Peyer's patch (tissue), 4 donors: Measurements from ENCODE around the gene GPR158. TPM values are rescaled to one million over a fixed set of nuclear protein-coding genes. Genes with fewer than 3 reads are reported as not detected.

Source experiments
- DNase-seq, 3 donors: peaks; one replicate each; pipeline ENCODE4 v3.0.0-alpha.2; 2017 to 2019
- H3K27ac ChIP-seq, 4 donors: fragments of 200-600 bp; sonication (generic); one replicate each; pipeline ENCODE4 v1.5.1; 2016 to 2019
- H3K27me3 ChIP-seq, 2 donors: fragments of 200-600 bp; sonication (generic); one replicate each; pipeline ENCODE4 v1.5.1; 2019
- H3K36me3 ChIP-seq, 3 donors: fragments of 200-600 bp; sonication (generic); one replicate each; pipeline ENCODE4 v1.5.1; 2016 to 2019
- H3K4me1 ChIP-seq, 4 donors: fragments of 200-600 bp; sonication (generic); one replicate each; pipeline ENCODE4 v1.5.1; 2016 to 2019
- H3K4me3 ChIP-seq, 4 donors: fragments of 200-600 bp; sonication (generic); 1 replicate in 3 of 4; 2 replicates in 1 of 4; pipeline ENCODE4 v1.5.1; 2016 to 2019; ENCODE audit warnings: mild to moderate bottlenecking in 1 of 4
- H3K9me3 ChIP-seq, 4 donors: fragments of 200-600 bp; sonication (generic); one replicate each; pipeline ENCODE4 v1.5.1; 2016 to 2019; ENCODE audit warnings: mild to moderate bottlenecking in 1 of 4
- POLR2A ChIP-seq, 2 donors: fragments of 450-650 bp; IDR thresholded peaks; one replicate each; pipeline ENCODE4 v1.5.1; 2017; ENCODE audit warnings: antibody characterized with exemption in 2 of 2, mild to moderate bottlenecking in 2 of 2, moderate library complexity in 2 of 2
- total RNA-seq, 4 donors: library from RNA; depleted of rRNA; stranded (reverse); fragments of >200 nt; gene quantifications; one replicate each; pipeline ENCODE4 v1.1.0, GENCODE V29; 2016
- TF ChIP-seq, protein P1 (sequence below), 6 experiments: fragments of 450-650 bp in 4 of 6; fragments of 200-600 bp in 2 of 6; sonication (generic) in 1 of 6; IDR thresholded peaks; one replicate each; pipeline ENCODE4 v1.5.1; 2017 to 2019; ENCODE audit warnings: antibody characterized with exemption in 6 of 6, mild to moderate bottlenecking in 3 of 6, moderate library complexity in 1 of 6

GPR158 gene
- total RNA-seq, 4 donors from 2014 or later: under 0.01 to 0.28 (median 0.27) TPM; not detected in 1

DNA sequence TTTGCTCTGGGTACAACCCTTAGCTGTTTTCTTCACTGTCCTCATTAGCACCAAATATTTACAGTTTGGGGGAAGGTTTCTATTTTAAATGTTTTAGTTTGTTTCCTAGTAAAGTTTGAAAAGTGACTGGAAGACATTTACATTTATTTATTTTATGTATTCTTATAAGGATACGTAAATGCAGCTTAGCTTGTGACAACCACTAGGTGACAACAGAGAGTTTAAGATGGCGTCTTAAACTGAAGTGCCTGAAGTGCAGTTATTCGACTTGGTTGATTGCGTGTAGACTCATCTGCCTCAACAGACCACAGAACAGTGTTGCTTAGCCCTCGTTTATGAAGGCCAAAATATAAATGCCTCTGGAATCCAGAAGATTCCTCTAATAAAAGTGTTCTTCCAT lies 381.1 kb downstream of the GPR158 start:
- Histone ChIP-seq H3K4me3 (no peak overlapping the region), H3K27me3 (no peaks in the 10 kb centered on the region), H3K36me3 (no peaks in the 10 kb centered on the region), H3K4me1 (no peaks in the 10 kb centered on the region), H3K27ac (no peak overlapping the region), H3K9me3 (no peaks in the 10 kb centered on the region)
- TF ChIP-seq, protein P1, sequence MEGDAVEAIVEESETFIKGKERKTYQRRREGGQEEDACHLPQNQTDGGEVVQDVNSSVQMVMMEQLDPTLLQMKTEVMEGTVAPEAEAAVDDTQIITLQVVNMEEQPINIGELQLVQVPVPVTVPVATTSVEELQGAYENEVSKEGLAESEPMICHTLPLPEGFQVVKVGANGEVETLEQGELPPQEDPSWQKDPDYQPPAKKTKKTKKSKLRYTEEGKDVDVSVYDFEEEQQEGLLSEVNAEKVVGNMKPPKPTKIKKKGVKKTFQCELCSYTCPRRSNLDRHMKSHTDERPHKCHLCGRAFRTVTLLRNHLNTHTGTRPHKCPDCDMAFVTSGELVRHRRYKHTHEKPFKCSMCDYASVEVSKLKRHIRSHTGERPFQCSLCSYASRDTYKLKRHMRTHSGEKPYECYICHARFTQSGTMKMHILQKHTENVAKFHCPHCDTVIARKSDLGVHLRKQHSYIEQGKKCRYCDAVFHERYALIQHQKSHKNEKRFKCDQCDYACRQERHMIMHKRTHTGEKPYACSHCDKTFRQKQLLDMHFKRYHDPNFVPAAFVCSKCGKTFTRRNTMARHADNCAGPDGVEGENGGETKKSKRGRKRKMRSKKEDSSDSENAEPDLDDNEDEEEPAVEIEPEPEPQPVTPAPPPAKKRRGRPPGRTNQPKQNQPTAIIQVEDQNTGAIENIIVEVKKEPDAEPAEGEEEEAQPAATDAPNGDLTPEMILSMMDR (IDR thresholded peaks at IDR 0.05): no peak
- no peak for TF ChIP-seq POLR2A (IDR thresholded peaks at IDR 0.05)
- DNase-seq: no peak

GRCh38 chr10:25556457-25556856 lies 381.7 kb downstream of the GPR158 start:
- Histone ChIP-seq H3K4me3 (no peak overlapping the region), H3K27me3 (no peaks in the 10 kb centered on the region), H3K9me3 (no peaks in the 10 kb centered on the region), H3K4me1 (no peaks in the 10 kb centered on the region), H3K36me3 (no peaks in the 10 kb centered on the region), H3K27ac (no peak overlapping the region)
- TF ChIP-seq, protein P1 (IDR thresholded peaks at IDR 0.05): no peak
- no peak for TF ChIP-seq POLR2A (IDR thresholded peaks at IDR 0.05)
- no peak for DNase-seq

GRCh38 chr10:25557136-25557535 lies 382.3 kb downstream of the GPR158 start:
- no peak for TF ChIP-seq POLR2A (IDR thresholded peaks at IDR 0.05)
- TF ChIP-seq, protein P1 (IDR thresholded peaks at IDR 0.05): no peak

DNA sequence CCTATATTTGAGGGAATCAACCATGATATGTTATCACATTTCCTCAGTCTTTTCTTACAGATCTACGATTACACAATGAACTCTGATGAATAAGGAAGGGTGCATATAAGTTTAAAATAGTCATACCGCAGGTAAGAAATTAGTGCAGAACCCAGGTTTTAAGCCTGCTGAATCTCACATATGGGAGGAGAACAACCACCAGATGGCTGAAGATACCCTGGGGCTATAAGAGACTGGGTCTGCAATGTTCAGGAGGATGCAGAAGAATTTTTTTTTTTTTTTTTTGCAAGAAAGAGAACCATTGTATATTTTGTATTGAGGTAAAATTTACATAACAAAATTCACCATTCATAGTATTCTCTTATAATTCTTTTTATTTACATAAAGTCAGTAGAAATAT lies 387.0 kb downstream of the GPR158 start:
- Histone ChIP-seq H3K4me3 (no peak overlapping the region), H3K4me1 (no peaks in the 10 kb centered on the region), H3K36me3 (no peaks in the 10 kb centered on the region), H3K9me3 (no peaks in the 10 kb centered on the region), H3K27me3 (no peaks in the 10 kb centered on the region), H3K27ac (no peak overlapping the region)
- no peak for TF ChIP-seq POLR2A (IDR thresholded peaks at IDR 0.05)
- TF ChIP-seq, protein P1 (IDR thresholded peaks at IDR 0.05): no peak
- DNase-seq: no peak

More at GRCh38 chr10:25557136-25557535, 382.3 kb downstream of the GPR158 start:
- Histone ChIP-seq H3K36me3 (no peaks in the 10 kb centered on the region), H3K9me3 (no peaks in the 10 kb centered on the region), H3K4me1 (no peaks in the 10 kb centered on the region), H3K27me3 (no peaks in the 10 kb centered on the region), H3K4me3 (no peak overlapping the region), H3K27ac (no peak overlapping the region)
- DNase-seq: no peak

DNA sequence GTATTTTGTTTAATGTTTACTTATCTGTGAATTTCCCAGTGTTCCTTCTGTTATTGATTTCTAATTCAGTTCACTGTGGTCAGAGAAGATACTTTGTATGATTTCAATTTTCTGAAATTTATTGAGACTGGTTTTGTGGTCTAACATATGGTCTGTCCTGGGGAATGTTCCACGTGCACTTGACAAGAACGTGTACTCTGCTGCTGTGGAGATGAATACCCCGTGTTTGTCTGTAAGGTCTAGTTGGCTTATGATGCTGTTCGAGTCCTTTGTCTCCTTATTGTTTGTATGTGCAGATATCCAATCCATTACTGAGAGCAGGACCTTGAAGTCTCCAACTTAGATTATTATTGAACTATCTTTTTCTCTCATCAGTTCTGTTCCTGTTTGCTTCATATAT lies 387.7 kb downstream of the GPR158 start:
- H3K9me3 ChIP-seq: no peaks in the 10 kb centered on the region
- TF ChIP-seq POLR2A (IDR thresholded peaks at IDR 0.05): no peak
- TF ChIP-seq, protein P1 (IDR thresholded peaks at IDR 0.05): no peak

DNA sequence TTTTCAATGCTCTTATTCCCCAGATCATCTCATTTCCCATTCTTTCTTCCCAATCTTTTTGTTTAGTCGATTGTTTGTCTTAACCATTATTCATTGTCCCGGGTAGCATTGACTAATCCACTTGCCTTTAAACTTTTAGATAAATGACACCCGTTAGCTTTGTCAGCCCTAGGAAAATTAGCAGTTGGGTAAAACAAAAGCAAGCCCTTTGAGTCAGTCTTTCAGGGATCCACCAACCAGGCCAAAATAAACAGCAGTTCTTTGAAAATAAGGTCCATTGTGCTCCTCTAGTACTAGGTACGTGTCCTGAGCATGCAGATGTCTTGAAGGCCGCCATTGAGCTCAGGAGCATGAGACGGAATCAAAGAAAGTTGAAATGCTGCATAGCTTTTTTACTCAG lies 389.6 kb downstream of the GPR158 start:
- H3K9me3 ChIP-seq: no peaks in the 10 kb centered on the region
- H3K27me3 ChIP-seq: no peaks in the 10 kb centered on the region
- no peaks in the 10 kb centered on the region for H3K36me3 ChIP-seq
- TF ChIP-seq POLR2A (IDR thresholded peaks at IDR 0.05): no peak
- TF ChIP-seq, protein P1 (IDR thresholded peaks at IDR 0.05): no peak
- H3K27ac ChIP-seq: no peak overlapping the region
- no peak for DNase-seq
- no peak overlapping the region for H3K4me3 ChIP-seq
- H3K4me1 ChIP-seq: no peaks in the 10 kb centered on the region

More for the DNA sequence above, 387.7 kb downstream of the GPR158 start:
- Histone ChIP-seq H3K4me1 (no peaks in the 10 kb centered on the region), H3K27me3 (no peaks in the 10 kb centered on the region), H3K27ac (no peak overlapping the region), H3K36me3 (no peaks in the 10 kb centered on the region), H3K4me3 (no peak overlapping the region)
- DNase-seq: no peak
